Measurements from ENCODE around the gene PLPP6. TPM values are rescaled to one million over a fixed set of nuclear protein-coding genes. Genes with fewer than 3 reads are reported as not detected.

Gene PLPP6
- total and polyA plus RNA-seq, 2 of the 13 experiments (the other 11 are each of a cell fraction or from before 2014, with no cell fraction given) = 12.1 to 15.5 TPM

DNA sequence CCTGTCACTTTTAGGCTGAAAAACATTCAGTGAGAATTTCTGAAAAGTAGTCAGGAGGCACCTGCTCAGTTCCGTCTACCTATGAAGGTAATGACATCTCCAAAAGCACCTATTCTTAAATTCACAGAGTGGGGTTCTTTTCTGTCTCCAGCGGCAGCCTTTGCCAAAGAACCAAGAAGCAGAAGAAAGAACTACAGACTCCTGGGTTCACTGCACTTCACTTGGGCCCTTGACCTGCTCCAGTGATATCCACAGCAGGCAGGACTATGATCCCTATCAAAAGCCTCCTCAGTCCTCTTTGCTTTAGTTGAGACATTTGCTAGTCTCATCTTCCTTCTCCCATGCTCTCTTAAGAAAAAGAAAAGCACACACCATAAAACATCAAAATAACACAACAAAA lies 19.7 kb upstream of the PLPP6 start:
- Histone ChIP-seq H3K4me3 (replicated peaks in 1 of 3; ENCODE audit: insufficient read depth in 1 of 3, low read depth in 2 of 3, low read length in 3 of 3) (no peak overlapping the region), H3K9me3 (ENCODE audit: low read length) (no peaks in the 10 kb centered on the region), H3K4me1 (ENCODE audit: insufficient read depth, low read length) (no peaks in the 10 kb centered on the region), H3K9ac (ENCODE audit: insufficient read depth, low read depth, low read length) (no peak overlapping the region), H4K20me1 (ENCODE audit: insufficient read depth, low read length) (no peaks in the 10 kb centered on the region), H2AFZ (ENCODE audit: low read length) (no peak overlapping the region), H3K27ac (ENCODE audit: extremely low read length, insufficient read depth, low read length) (no peak overlapping the region), H3K27me3 (ENCODE audit: control insufficient read depth in 1 of 2, insufficient read depth in 2 of 2, low read length in 2 of 2) (no peaks in the 10 kb centered on the region), H3K4me2 (ENCODE audit: low read depth, low read length) (no peak overlapping the region), H3K36me3 (replicated peaks in 1 of 2; ENCODE audit: control insufficient read depth in 1 of 2, insufficient read depth in 2 of 2, low read length in 2 of 2) (no peaks in the 10 kb centered on the region), H3K79me2 (ENCODE audit: insufficient read depth, low read length) (no peaks in the 10 kb centered on the region)
- BruUV-seq (replicated peaks) = no TSS peak
- no peak for FAIRE-seq
- in situ Hi-C loops (cut with HindIII; ENCODE audit: extremely low pct_ligation_motif_present, low pct_unique_long_range_greater_than_20kb) (loop anchor here (25.0 kb wide), 1 partner anchor 255 kb away; no protein-coding TSS in a partner anchor), intact Hi-C loops (cut with micrococcal nuclease; ENCODE audit: unreplicated experiment) (loop anchor here (5.0 to 10.0 kb wide), 2 partner anchors 40 to 328 kb away; no protein-coding TSS in a partner anchor)
- no peak for ATAC-seq
- 87% methylated on average over 2 of the region's 2 CpGs for WGBS (ENCODE audit: low lambda C conversion rate)
- ChIA-PET POLR2A (no interaction called here), CTCF (ENCODE audit: low intra/inter-chr PET ratio, low total read pairs) (no interaction called here)
- no peak for DNase-seq (ENCODE audit: low spot score)
- TF ChIP-seq ZNF784 (CRISPR knock-in tag; IDR thresholded peaks at IDR 0.05; ENCODE audit: borderline replicate concordance) = no peak
- TF ChIP-seq, protein P1, sequence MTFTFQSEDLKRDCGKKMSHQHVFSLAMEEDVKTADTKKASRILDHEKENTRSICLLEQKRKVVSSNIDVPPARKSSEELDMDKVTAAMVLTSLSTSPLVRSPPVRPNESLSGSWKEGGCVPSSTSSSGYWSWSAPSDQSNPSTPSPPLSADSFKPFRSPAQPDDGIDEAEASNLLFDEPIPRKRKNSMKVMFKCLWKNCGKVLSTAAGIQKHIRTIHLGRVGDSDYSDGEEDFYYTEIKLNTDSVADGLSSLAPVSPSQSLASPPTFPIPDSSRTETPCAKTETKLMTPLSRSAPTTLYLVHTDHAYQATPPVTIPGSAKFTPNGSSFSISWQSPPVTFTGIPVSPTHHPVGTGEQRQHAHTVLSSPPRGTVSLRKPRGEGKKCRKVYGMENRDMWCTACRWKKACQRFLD (CRISPR knock-in tag; IDR thresholded peaks at IDR 0.05; ENCODE audit: borderline replicate concordance) = no peak
- no peak for TF ChIP-seq XRCC5 (optimal IDR thresholded peaks at IDR 0.05; ENCODE audit: low read length)
- TF ChIP-seq FLYWCH1 (CRISPR knock-in tag; IDR thresholded peaks at IDR 0.05) = no peak
- TF ChIP-seq SNAPC2 (CRISPR knock-in tag; IDR thresholded peaks at IDR 0.05) = no peak
- no peak for TF ChIP-seq NFE2L2 (IDR thresholded peaks at IDR 0.05; ENCODE audit: low read length)
- no peak for TF ChIP-seq MXI1 (IDR thresholded peaks at IDR 0.05; ENCODE audit: borderline replicate concordance, low read depth, low read length)
- TF ChIP-seq ATF3 (CRISPR knock-in tag; IDR thresholded peaks at IDR 0.05) = no peak
- no peak for TF ChIP-seq ZNF33A (CRISPR knock-in tag; IDR thresholded peaks at IDR 0.05; ENCODE audit: borderline replicate concordance)
- no peak for TF ChIP-seq CREB1 (IDR thresholded peaks at IDR 0.05)
- TF ChIP-seq CREB1 (CRISPR knock-in tag; IDR thresholded peaks at IDR 0.05) = no peak
- no peak for TF ChIP-seq ZNF773 (CRISPR knock-in tag; IDR thresholded peaks at IDR 0.05; ENCODE audit: borderline replicate concordance)
- no peak for TF ChIP-seq AGO2 (optimal IDR thresholded peaks at IDR 0.05; ENCODE audit: low read depth, low read length)
- TF ChIP-seq, protein P2, sequence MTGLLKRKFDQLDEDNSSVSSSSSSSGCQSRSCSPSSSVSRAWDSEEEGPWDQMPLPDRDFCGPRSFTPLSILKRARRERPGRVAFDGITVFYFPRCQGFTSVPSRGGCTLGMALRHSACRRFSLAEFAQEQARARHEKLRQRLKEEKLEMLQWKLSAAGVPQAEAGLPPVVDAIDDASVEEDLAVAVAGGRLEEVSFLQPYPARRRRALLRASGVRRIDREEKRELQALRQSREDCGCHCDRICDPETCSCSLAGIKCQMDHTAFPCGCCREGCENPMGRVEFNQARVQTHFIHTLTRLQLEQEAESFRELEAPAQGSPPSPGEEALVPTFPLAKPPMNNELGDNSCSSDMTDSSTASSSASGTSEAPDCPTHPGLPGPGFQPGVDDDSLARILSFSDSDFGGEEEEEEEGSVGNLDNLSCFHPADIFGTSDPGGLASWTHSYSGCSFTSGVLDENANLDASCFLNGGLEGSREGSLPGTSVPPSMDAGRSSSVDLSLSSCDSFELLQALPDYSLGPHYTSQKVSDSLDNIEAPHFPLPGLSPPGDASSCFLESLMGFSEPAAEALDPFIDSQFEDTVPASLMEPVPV (CRISPR knock-in tag; IDR thresholded peaks at IDR 0.05) = no peak
- TF ChIP-seq SOX6 (IDR thresholded peaks at IDR 0.05) = no peak
- TF ChIP-seq SOX6 (CRISPR knock-in tag; IDR thresholded peaks at IDR 0.05) = no peak
- TF ChIP-seq ZNF850 (CRISPR knock-in tag; conservative IDR thresholded peaks at IDR 0.05) = no peak

All from HepG2 (cell line).